ENCODE results near the gene PEMT. TPM values are rescaled to one million over a fixed set of nuclear protein-coding genes. Genes with fewer than 3 reads are reported as not detected.

The PEMT gene
- total and polyA plus RNA-seq, 2 of the 8 experiments (the other 6 are each of a cell fraction or from before 2014, with no cell fraction given), result 42.0 to 118 TPM

DNA sequence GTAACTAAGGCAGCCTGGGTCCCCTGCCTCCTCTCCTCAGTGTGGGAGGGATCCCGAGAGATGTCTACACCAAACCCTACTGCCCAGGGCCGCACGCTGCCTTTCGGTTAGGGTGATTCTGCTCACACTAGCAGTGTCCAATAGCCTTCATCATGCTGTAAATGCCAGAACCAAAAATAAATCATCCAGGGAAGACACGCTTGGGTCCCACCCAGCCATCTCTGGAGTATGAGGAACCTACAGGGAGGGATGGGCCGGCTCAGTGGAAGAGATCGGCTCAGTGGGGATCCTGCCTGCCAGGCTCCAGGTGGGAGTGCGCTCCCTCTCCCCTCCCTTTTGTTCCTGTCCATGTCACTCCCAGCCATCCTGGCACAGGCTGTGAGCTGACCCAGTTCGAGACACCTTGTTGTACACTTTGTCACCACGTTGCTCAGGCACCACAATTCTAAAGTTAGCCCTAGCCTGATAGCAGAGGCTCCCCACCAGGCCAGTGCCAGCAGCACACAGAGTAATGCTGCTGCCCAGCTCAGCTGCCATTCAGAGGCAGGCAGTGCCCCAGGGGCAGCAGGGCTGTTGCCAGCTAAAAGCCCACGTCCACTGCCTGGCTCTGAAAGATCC, 24.5 kb downstream of the PEMT start (continued):
- TF ChIP-seq, protein P1, sequence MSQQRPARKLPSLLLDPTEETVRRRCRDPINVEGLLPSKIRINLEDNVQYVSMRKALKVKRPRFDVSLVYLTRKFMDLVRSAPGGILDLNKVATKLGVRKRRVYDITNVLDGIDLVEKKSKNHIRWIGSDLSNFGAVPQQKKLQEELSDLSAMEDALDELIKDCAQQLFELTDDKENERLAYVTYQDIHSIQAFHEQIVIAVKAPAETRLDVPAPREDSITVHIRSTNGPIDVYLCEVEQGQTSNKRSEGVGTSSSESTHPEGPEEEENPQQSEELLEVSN (IDR thresholded peaks at IDR 0.05), result no peak
- TF ChIP-seq BCL11A (IDR thresholded peaks at IDR 0.05; ENCODE audit: low read depth in 2 of 2, low read length in 2 of 2), result no peak
- TF ChIP-seq, protein P2, sequence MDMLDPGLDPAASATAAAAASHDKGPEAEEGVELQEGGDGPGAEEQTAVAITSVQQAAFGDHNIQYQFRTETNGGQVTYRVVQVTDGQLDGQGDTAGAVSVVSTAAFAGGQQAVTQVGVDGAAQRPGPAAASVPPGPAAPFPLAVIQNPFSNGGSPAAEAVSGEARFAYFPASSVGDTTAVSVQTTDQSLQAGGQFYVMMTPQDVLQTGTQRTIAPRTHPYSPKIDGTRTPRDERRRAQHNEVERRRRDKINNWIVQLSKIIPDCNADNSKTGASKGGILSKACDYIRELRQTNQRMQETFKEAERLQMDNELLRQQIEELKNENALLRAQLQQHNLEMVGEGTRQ (IDR thresholded peaks at IDR 0.05; ENCODE audit: low read length), result no peak

Data from H1 (cell line).